Activated naive CD8-positive, alpha-beta T cell treated with anti-CD3 and anti-CD28 coated beads, Interleukin-2, amount 10 ng/mL, durations not matched to agents 7 days and 5 days (primary cell): Measurements from ENCODE around the gene SEMA4C. TPM values are rescaled to one million over a fixed set of nuclear protein-coding genes. Genes with fewer than 3 reads are reported as not detected.

Source experiments
- ATAC-seq: fragments of 150-1000 bp; cut with Tn5 transposase; one replicate; pipeline ENCODE4 v1.10.0; 2021; ENCODE audit warnings: low read depth, moderate library complexity
- POLR2A ChIA-PET: fragments of 350-600 bp; sonication (Branson Sonifier 250); formaldehyde crosslinking; loops from one replicate; lab custom pipeline; 2021; ENCODE audit warnings: antibody characterized with exemption; lab: Charles Lee
- DNase-seq: peaks from one replicate; pipeline ENCODE4 v3.0.0; 2021
- H3K27ac Mint-ChIP-seq: one replicate; pipeline ENCODE4 v1.8.0; 2022; ENCODE audit warnings: mild to moderate bottlenecking, mixed read lengths
- H3K27me3 Mint-ChIP-seq: one replicate; pipeline ENCODE4 v1.8.0; 2022; ENCODE audit warnings: mild to moderate bottlenecking, moderate library complexity, mixed read lengths
- H3K36me3 Mint-ChIP-seq: one replicate; pipeline ENCODE4 v1.8.0; 2021; ENCODE audit warnings: mild to moderate bottlenecking, mixed read lengths
- H3K4me1 Mint-ChIP-seq: one replicate; pipeline ENCODE4 v1.8.0; 2021; ENCODE audit warnings: mixed read lengths
- H3K4me3 Mint-ChIP-seq: one replicate; pipeline ENCODE4 v1.8.0; 2022; ENCODE audit warnings: mild to moderate bottlenecking, moderate library complexity, mixed read lengths
- H3K9me3 Mint-ChIP-seq: one replicate; pipeline ENCODE4 v1.8.0; 2021; ENCODE audit warnings: mixed read lengths
- total RNA-seq, 2 experiments: library from RNA; stranded (reverse); gene quantifications; one replicate each; pipeline ENCODE4 v1.2.3, GENCODE V29; 2021

Gene SEMA4C
- total RNA-seq, 2 experiments from 2014 or later, result 28.8 to 30.6 TPM

GRCh38 chr2:96819876-96820511, 49.9 kb downstream of the SEMA4C start:
- H3K27ac Mint-ChIP-seq, result peak overlapping the region; percentile 7

DNA sequence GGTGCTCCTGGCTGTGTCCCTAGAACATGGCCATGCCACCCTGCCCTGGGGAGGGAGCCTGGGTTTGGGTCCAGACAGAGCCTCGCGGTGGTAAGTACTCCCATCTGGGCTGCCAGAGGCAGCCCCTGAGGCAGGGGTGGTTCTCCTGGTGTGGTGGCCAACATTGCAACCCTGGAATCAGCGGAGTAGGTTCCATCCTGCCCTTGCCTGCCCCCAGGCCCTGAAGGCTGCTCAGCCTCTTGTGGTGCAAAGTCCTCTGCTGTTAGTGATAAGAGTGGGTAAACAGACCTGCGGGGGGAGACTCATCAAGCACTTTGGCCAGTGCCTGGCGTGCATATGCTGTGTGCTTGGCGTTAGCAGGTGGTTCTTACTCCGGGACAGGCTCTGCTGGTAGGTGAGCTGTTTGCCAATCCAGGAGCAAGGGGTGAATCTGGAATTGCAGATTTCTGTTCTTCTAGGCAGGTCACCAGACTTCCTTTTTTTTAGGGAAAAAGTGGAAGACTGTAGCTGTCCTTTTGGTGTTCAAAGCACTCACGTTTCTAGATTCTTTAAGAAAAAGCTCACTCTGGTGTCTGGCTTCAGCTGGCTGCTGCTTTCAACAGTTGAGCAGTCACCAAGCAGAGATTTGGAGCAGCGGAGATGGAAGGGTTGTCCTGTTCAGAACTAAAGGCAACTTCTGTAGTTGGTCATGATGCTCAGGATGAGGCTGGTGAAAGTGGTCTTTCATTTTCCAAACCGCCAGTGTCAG, 50.6 kb downstream of the SEMA4C start:
- H3K4me3 Mint-ChIP-seq, result no peak overlapping the region
- POLR2A ChIA-PET, result interaction anchor here (1.6 kb wide), 1 partner anchor 39 kb away, joined by 8 read pairs; the partner anchor contains the start of gene ANKRD39
- DNase-seq (no peak), ATAC-seq (no peak)
- peaks cover 15% of the 10 kb centered on the region for H3K36me3 Mint-ChIP-seq
- no peaks in the 10 kb centered on the region for H3K27me3 Mint-ChIP-seq
- no peak overlapping the region for H3K27ac Mint-ChIP-seq
- no peaks in the 10 kb centered on the region for H3K9me3 Mint-ChIP-seq
- H3K4me1 Mint-ChIP-seq, result peaks cover 47% of the 10 kb centered on the region

More at GRCh38 chr2:96819876-96820511, 49.9 kb downstream of the SEMA4C start:
- DNase-seq (no peak), ATAC-seq (no peak)
- Mint-ChIP-seq H3K4me3 (peak overlapping the region; percentile 12), H3K9me3 (no peaks in the 10 kb centered on the region), H3K4me1 (peaks cover 45% of the 10 kb centered on the region), H3K27me3 (no peaks in the 10 kb centered on the region), H3K36me3 (peaks cover 15% of the 10 kb centered on the region)
- POLR2A ChIA-PET, result interaction anchor here (0.8 kb wide), 1 partner anchor 37 kb away, joined by 3 read pairs; no protein-coding TSS in a partner anchor

- DNase-seq (no peak), ATAC-seq (no peak)
- Mint-ChIP-seq H3K27me3 (no peaks in the 10 kb centered on the region), H3K27ac (no peak overlapping the region), H3K36me3 (peaks cover 15% of the 10 kb centered on the region), H3K4me3 (peak overlapping the region; percentile 81), H3K4me1 (peaks cover 47% of the 10 kb centered on the region), H3K9me3 (no peaks in the 10 kb centered on the region)
- POLR2A ChIA-PET, result interaction anchor here (1.6 to 2.6 kb wide), 3 partner anchors 39 to 145 kb away, joined by 6 to 12 read pairs (median 8); partner anchors contain the start of gene ANKRD39
Observed at GRCh38 chr2:96817882-96818281, 52.0 kb downstream of the SEMA4C start.

DNA sequence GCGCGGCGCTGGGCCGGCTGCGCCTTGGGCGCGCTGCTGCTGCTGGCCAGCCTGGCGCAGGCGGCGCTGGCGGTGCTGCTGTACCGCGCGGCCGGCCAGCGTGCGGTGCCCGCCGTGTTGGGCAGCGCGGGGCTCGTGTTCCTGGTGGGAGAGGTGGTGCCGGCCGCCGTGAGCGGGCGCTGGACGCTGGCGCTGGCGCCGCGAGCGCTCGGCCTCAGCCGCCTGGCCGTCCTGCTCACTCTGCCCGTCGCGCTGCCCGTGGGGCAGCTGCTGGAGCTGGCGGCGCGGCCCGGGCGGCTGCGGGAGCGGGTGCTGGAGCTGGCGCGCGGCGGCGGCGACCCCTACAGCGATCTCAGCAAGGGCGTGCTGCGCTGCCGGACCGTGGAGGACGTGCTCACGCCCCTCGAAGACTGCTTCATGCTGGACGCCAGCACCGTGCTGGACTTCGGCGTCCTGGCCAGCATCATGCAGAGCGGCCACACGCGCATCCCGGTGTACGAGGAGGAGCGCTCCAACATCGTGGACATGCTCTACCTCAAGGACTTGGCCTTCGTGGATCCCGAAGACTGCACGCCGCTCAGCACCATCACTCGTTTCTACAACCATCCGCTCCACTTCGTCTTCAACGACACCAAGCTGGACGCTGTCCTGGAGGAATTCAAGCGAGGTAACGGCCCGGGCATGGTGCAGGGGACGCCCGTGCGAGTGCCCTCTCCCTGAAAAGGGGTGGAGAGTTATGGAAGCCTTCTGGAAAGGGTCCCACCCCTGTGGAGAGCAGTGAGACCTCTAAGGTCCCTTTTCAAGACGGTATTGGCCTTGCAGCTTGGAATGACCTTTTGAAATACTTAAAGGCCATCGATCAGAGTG, 52.8 kb downstream of the SEMA4C start:
- ATAC-seq (no peak), DNase-seq (no peak)
- Mint-ChIP-seq H3K9me3 (no peaks in the 10 kb centered on the region), H3K4me3 (peak overlapping the region; percentile 81), H3K27ac (peak overlapping the region; percentile 60), H3K27me3 (no peaks in the 10 kb centered on the region), H3K4me1 (peaks cover 45% of the 10 kb centered on the region), H3K36me3 (peaks cover 15% of the 10 kb centered on the region)
- POLR2A ChIA-PET, result interaction anchor here (0.7 to 2.6 kb wide), 7 partner anchors 22 to 282 kb away, joined by 3 to 12 read pairs (median 5); partner anchors contain the start of gene ANKRD39

- POLR2A ChIA-PET, result interaction anchor here (0.5 to 2.6 kb wide), 8 partner anchors 22 to 281 kb away, joined by 3 to 12 read pairs (median 4); partner anchors contain the start of gene ANKRD39
- Mint-ChIP-seq H3K4me1 (peaks cover 42% of the 10 kb centered on the region), H3K36me3 (peaks cover 15% of the 10 kb centered on the region), H3K9me3 (no peaks in the 10 kb centered on the region), H3K4me3 (peak within 1 kb of the TSS; percentile 91), H3K27me3 (no peaks in the 10 kb centered on the region), H3K27ac (peak within 1 kb of the TSS; percentile 78)
- ATAC-seq, result peak; percentile 89
- DNase-seq, result peak; percentile 98
Observed at GRCh38 chr2:96816127-96816835, 53.6 kb downstream of the SEMA4C start, which contains the start of gene CNNM3. Gene CNNM3, plus strand, starts transcription at chr2:96816268. Its CDS starts 10 bp downstream, at chr2:96816278.

DNA sequence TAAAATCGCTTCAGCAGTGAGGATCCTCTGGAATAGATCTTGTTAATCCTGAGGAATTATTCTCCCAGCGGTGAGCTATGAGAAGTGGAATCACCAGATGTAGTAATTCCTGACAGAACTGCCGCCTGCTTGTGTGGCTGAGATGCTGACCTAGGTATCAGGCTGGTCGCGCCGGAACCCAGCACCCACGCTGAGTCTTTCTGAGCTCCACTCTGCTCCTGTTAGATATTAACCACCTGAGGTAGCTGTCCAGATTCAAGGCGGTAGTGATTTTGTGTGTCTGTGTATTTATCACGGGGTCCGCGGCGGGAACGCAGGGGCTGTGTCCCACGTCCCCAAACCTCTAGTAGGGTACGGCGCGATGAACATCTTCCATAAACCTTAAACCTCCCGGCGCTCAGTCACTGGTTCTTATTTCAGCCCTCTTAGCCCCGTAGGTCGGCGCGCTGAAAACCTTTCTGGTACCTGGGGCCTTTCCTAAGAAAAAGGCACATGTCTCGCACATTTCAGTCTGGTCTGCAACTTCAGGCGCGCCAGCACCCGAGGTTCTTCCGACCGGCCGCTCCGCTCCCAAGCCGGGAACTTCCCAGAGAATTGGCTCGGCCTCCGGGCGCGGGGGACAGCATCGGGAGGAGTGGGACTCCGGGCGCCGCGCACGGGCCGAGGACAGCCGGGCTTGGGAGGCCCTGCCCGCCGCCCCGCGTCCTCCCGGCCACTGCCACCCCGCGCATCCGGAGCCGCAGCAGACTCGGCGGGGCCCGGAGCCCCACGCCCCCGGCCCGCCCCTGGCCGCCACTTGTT, 54.4 kb downstream of the SEMA4C start:
- DNase-seq (no peak), ATAC-seq (peak; percentile 2)
- no peaks in the 10 kb centered on the region for H3K9me3 Mint-ChIP-seq
- H3K4me1 Mint-ChIP-seq, result peaks cover 37% of the 10 kb centered on the region
- peak overlapping the region; percentile 78 for H3K27ac Mint-ChIP-seq
- peaks cover 14% of the 10 kb centered on the region for H3K36me3 Mint-ChIP-seq
- H3K27me3 Mint-ChIP-seq, result no peaks in the 10 kb centered on the region
- POLR2A ChIA-PET, result interaction anchor here (1.2 to 2.6 kb wide), 4 partner anchors 24 to 280 kb away, joined by 3 to 12 read pairs (median 5); partner anchors contain the start of gene ANKRD39
- H3K4me3 Mint-ChIP-seq, result peak overlapping the region; percentile 91

DNA sequence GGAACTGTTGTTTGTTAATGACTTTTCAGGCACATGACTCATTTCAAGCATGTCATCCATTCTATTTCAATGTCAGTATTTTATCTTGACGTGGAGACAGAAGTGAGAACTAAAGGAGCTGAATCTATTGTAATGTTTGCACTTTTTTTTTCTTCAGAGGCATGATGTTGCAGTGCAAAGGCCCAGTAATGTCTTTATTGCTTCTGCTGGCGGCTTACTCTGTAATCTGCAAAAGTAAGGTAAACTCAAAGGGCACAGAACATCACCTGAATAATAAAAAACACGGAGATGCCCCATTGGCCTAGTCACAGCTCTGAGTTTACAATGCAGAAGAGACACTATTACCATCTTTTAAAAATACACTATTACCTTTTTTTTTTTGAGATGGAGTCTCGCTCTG, 56.2 kb downstream of the SEMA4C start:
- no peaks in the 10 kb centered on the region for H3K9me3 Mint-ChIP-seq
- H3K36me3 Mint-ChIP-seq, result peaks cover 5% of the 10 kb centered on the region
- DNase-seq (no peak), ATAC-seq (no peak)
- peaks cover 20% of the 10 kb centered on the region for H3K4me1 Mint-ChIP-seq
- no peaks in the 10 kb centered on the region for H3K27me3 Mint-ChIP-seq
- H3K27ac Mint-ChIP-seq, result no peak overlapping the region
- no peak overlapping the region for H3K4me3 Mint-ChIP-seq
- POLR2A ChIA-PET, result no interaction called here

- H3K4me3 Mint-ChIP-seq, result no peak overlapping the region
Observed at GRCh38 chr2:96811917-96812316, 58.0 kb downstream of the SEMA4C start.

GRCh38 chr2:96810783-96811192, 59.1 kb downstream of the SEMA4C start:
- no peak for ATAC-seq
- POLR2A ChIA-PET, result no interaction called here
- no peak for DNase-seq
- peaks cover 11% of the 10 kb centered on the region for H3K4me1 Mint-ChIP-seq
- peaks cover 3% of the 10 kb centered on the region for H3K36me3 Mint-ChIP-seq
- H3K4me3 Mint-ChIP-seq, result no peak overlapping the region
- no peaks in the 10 kb centered on the region for H3K27me3 Mint-ChIP-seq
- H3K9me3 Mint-ChIP-seq, result no peaks in the 10 kb centered on the region
- H3K27ac Mint-ChIP-seq, result no peak overlapping the region

More at GRCh38 chr2:96811917-96812316, 58.0 kb downstream of the SEMA4C start:
- H3K27me3 Mint-ChIP-seq, result no peaks in the 10 kb centered on the region
- POLR2A ChIA-PET, result no interaction called here
- H3K36me3 Mint-ChIP-seq, result peaks cover 3% of the 10 kb centered on the region
- no peaks in the 10 kb centered on the region for H3K9me3 Mint-ChIP-seq
- no peak overlapping the region for H3K27ac Mint-ChIP-seq
- H3K4me1 Mint-ChIP-seq, result peaks cover 7% of the 10 kb centered on the region
- ATAC-seq (no peak), DNase-seq (no peak)

DNA sequence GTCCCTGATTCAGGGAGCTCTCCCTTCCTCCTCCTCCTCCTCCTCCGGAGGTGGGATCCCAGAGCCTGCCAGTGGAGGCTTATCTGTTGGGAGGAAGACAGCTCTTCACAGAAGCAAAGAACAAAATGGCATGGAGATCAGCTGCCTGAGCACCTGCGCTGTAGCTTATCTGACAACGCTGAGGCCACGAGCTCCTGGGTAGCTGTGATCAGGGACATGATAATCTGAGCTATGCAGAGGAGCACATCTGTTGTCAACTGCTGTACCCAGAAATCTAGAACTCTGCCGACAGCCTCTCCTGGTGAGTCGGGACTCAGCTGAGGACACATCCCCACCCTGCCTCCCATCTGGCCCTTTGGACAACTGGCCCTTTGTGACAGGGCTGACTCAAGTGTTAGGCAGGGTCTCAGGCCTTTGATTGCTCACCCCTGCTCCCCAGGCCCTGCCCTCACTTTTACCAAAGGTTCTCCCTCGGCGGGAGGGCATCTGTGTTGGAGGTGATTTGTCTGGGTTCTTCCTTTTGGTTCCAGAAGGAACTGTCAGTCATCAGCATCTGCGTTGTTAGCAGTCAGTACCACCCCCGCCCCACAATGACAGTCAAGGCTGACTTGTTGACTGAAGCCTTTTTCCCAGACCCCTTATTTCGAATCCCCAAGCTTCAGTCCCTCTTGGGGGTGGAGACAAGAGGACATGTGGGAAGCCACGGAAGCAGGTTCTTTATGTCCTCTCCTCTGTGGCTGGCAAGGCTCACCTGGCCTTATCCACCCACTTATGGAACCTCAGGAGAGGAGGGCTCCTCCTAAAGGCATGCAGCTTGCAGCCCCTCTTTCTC, 59.7 kb downstream of the SEMA4C start:
- Mint-ChIP-seq H3K4me1 (peaks cover 8% of the 10 kb centered on the region), H3K27ac (no peak overlapping the region), H3K36me3 (peaks cover 3% of the 10 kb centered on the region), H3K27me3 (no peaks in the 10 kb centered on the region), H3K9me3 (no peaks in the 10 kb centered on the region), H3K4me3 (no peak overlapping the region)
- ATAC-seq (no peak), DNase-seq (no peak)
- POLR2A ChIA-PET, result no interaction called here
